OCI-LY7 (cell line): ENCODE data around the gene FOXK1. TPM values are rescaled to one million over a fixed set of nuclear protein-coding genes. Genes with fewer than 3 reads are reported as not detected.
A peak's percentile ranks its signal among the peaks of the same experiment; 100 is the strongest.

ENCODE experiments used
- BruUV-seq: library from RNA; stranded (reverse); fragments of 400-500 nt; replicated peaks from 2 replicates; lab custom pipeline; 2021; lab: Mats Ljungman, UMichigan
- CTCF ChIA-PET: fragments of 300-600 bp; sonication (Branson Sonifier 250); formaldehyde crosslinking; loops from one replicate; lab custom pipeline; 2022; ENCODE audit warnings: antibody characterized with exemption; ENCODE audit not compliant: unreplicated experiment; lab: Charles Lee
- POLR2A ChIA-PET: fragments of 300-600 bp; sonication (Branson Sonifier 250); formaldehyde crosslinking; loops from one replicate; lab custom pipeline; 2022; ENCODE audit warnings: antibody characterized with exemption; lab: Charles Lee
- DNase-seq: peaks from one replicate; pipeline ENCODE4 v3.0.0-alpha.2; 2015; ENCODE audit warnings: low spot score
- H2AFZ ChIP-seq: fragments of 200-600 bp; sonication (generic), shearing (Covaris generic); 2 replicates; pipeline ENCODE4 v1.6.1; 2014; ENCODE audit warnings: mild to moderate bottlenecking, antibody characterized with exemption, low read length, moderate library complexity
- H3K27ac ChIP-seq: fragments of 200-600 bp; sonication (generic); 2 replicates; pipeline ENCODE4 v1.5.1; 2014; ENCODE audit warnings: mixed run types, low read depth, mild to moderate bottlenecking, moderate library complexity, low read length, inconsistent platforms; ENCODE audit not compliant: poor library complexity, severe bottlenecking
- H3K36me3 ChIP-seq: fragments of 200-600 bp; sonication (generic); 2 replicates; pipeline ENCODE4 v1.6.1; 2014; ENCODE audit warnings: mild to moderate bottlenecking, antibody characterized with exemption, low read length, moderate library complexity, mixed read lengths; ENCODE audit not compliant: insufficient read depth
- H3K4me1 ChIP-seq: fragments of 200-600 bp; sonication (generic); 2 replicates; pipeline ENCODE4 v1.5.1; 2014; ENCODE audit warnings: mild to moderate bottlenecking, low read length; ENCODE audit not compliant: insufficient read depth, poor library complexity, severe bottlenecking
- H3K4me2 ChIP-seq: fragments of 200-600 bp; sonication (generic); 2 replicates; pipeline ENCODE4 v1.6.1; 2014; ENCODE audit warnings: mild to moderate bottlenecking, low read length
- H3K4me3 ChIP-seq: fragments of 200-600 bp; sonication (generic); 2 replicates; pipeline ENCODE4 v1.5.1; 2014; ENCODE audit warnings: mild to moderate bottlenecking, low read depth, low read length; ENCODE audit not compliant: poor library complexity, severe bottlenecking
- H3K79me2 ChIP-seq: fragments of 200-600 bp; sonication (generic); 2 replicates; pipeline ENCODE4 v1.6.1; 2016; ENCODE audit warnings: low read depth, mild to moderate bottlenecking, low read length, moderate library complexity, mixed read lengths; ENCODE audit not compliant: insufficient read depth
- H3K9me2 ChIP-seq: fragments of 200-600 bp; sonication (generic); 2 replicates; pipeline ENCODE4 v1.6.1; 2016; ENCODE audit warnings: mild to moderate bottlenecking, low read length, mixed read lengths; ENCODE audit not compliant: insufficient read depth
- H3K9me3 ChIP-seq: fragments of 200-600 bp; sonication (generic); 2 replicates; pipeline ENCODE4 v1.6.1; 2014; ENCODE audit warnings: mild to moderate bottlenecking, mixed run types, low read length, mixed read lengths
- H4K20me1 ChIP-seq: fragments of 200-600 bp; sonication (generic); 2 replicates; pipeline ENCODE4 v1.6.1; 2014; ENCODE audit warnings: mild to moderate bottlenecking, antibody characterized with exemption, low read length, moderate library complexity, mixed read lengths; ENCODE audit not compliant: insufficient read depth
- CTCF ChIP-seq: fragments of 200-600 bp; sonication (generic); conservative IDR thresholded peaks from 2 replicates; pipeline ENCODE4 v1.5.1; 2014; ENCODE audit warnings: mild to moderate bottlenecking, antibody characterized with exemption, low read length, moderate library complexity, mixed read lengths
- EZH2phosphoT487 ChIP-seq: fragments of 200-600 bp; sonication (generic); IDR thresholded peaks from 2 replicates; pipeline ENCODE4 v1.6.1; 2018; ENCODE audit warnings: low read depth, borderline replicate concordance, mild to moderate bottlenecking, mixed run types, antibody characterized with exemption, low read length, moderate library complexity, mixed read lengths
- intact Hi-C: fragments of 100-400 bp; cut with micrococcal nuclease; formaldehyde crosslinking; loops from one replicate; pipeline ENCODE4 v1.10.0; 2022; ENCODE audit not compliant: unreplicated experiment
- total RNA-seq, 2 experiments: library from RNA; depleted of rRNA in 1 of 2; stranded (reverse); fragments of >200 nt in 1 of 2; shearing (Covaris generic) in 1 of 2; gene quantifications; 2 replicates each; pipeline ENCODE4 v1.2.3, GENCODE V29; 2014 to 2022

Gene FOXK1
- total RNA-seq, 2 experiments from 2014 or later: 17.3 to 34.5 TPM

GRCh38 chr7:4725014-4725849 lies 43.1 kb downstream of the FOXK1 start:
- H3K4me3 ChIP-seq: no peak overlapping the region
- CTCF ChIA-PET: no interaction called here
- no peak overlapping the region for H3K27ac ChIP-seq
- no TSS peak for BruUV-seq
- DNase-seq: no peak
- H3K9me3 ChIP-seq: no peaks in the 10 kb centered on the region
- TF ChIP-seq EZH2phosphoT487 (no peak), CTCF (no peak)
- intact Hi-C loops: no loop called here
- H2AFZ ChIP-seq: no peak overlapping the region
- H3K4me1 ChIP-seq: peaks cover 2% of the 10 kb centered on the region
- H3K36me3 ChIP-seq: peaks cover 13% of the 10 kb centered on the region; the same call in 1 of the 2 replicates
- no peaks in the 10 kb centered on the region for H3K79me2 ChIP-seq
- peaks cover 4% of the 10 kb centered on the region; the same call in 1 of the 2 replicates for H4K20me1 ChIP-seq
- no peaks in the 10 kb centered on the region for H3K9me2 ChIP-seq
- peak overlapping the region; percentile 46; the same call in 1 of the 2 replicates for H3K4me2 ChIP-seq
- POLR2A ChIA-PET: interaction anchor here (0.6 to 1.4 kb wide), 3 partner anchors 21 to 1979 kb away, joined by 3 to 4 read pairs (median 4); no protein-coding TSS in a partner anchor

DNA sequence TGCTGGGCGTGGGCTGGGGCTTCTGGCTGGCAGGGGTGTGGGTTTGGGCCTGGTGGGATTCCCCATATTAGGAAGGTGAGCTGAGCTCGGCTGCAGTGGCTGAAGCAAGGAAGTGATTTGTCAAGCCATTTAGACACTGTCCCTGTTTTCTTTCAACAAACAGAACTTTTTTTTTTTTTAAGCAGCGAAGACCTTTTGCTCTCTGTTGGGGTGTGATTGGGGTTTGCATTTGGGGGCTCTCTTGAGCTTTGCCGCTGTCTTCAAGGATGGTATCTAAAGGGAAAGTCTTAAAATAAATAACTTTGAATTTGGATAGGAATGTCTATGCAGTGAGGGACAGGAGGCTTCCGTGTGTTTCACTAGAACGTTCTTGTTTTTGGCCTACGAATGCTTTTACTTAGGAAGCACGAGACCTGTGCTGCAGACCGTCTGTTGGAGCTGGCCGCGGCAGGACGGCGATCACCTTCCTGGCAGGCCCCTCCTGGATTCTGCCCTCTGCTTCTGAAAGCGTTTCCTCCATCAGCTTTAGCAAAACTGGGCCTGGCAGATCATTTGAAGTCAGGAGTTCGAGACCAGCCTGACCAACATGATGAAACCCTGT lies 43.9 kb downstream of the FOXK1 start:
- Histone ChIP-seq H3K36me3 (peaks cover 16% of the 10 kb centered on the region; the same call in 1 of the 2 replicates), H3K9me2 (no peaks in the 10 kb centered on the region), H2AFZ (no peak overlapping the region), H4K20me1 (peaks cover 4% of the 10 kb centered on the region; the same call in 1 of the 2 replicates), H3K4me3 (no peak overlapping the region), H3K4me1 (peaks cover 2% of the 10 kb centered on the region), H3K27ac (no peak overlapping the region), H3K4me2 (peak overlapping the region; percentile 46; the same call in 1 of the 2 replicates), H3K79me2 (no peaks in the 10 kb centered on the region), H3K9me3 (no peaks in the 10 kb centered on the region)
- no TSS peak for BruUV-seq
- TF ChIP-seq CTCF: no peak
- TF ChIP-seq EZH2phosphoT487: no peak
- intact Hi-C loops: no loop called here
- ChIA-PET CTCF (no interaction called here), POLR2A (no interaction called here)
- no peak for DNase-seq
